K562 (cell line): Measurements from ENCODE around the gene CSNK1A1. TPM values are rescaled to one million over a fixed set of nuclear protein-coding genes. Genes with fewer than 3 reads are reported as not detected.

Experiments
- BRF1 ChIP-seq: IDR thresholded peaks from 3 replicates; pipeline ENCODE4 v1.6.1; 2011; ENCODE audit warnings: borderline replicate concordance, mild to moderate bottlenecking; ENCODE audit not compliant: insufficient read length; ENCODE audit errors: extremely low read depth
- CHCHD3 ChIP-seq: fragments of 250-450 bp; sonication (Bioruptor Pico); IDR thresholded peaks from 2 replicates; pipeline ENCODE4 v2.1.2; 2022; ENCODE audit warnings: mild to moderate bottlenecking
- CHD2 ChIP-seq: IDR thresholded peaks from 2 replicates; pipeline ENCODE4 v1.6.1; 2011; ENCODE audit warnings: low read depth, low read length
- EGR1 ChIP-seq: fragments of 450-650 bp; conservative IDR thresholded peaks from 2 replicates; pipeline ENCODE4 v1.6.1; 2017; ENCODE audit warnings: mild to moderate bottlenecking
- EWSR1 ChIP-seq: fragments of 450-650 bp; IDR thresholded peaks from 2 replicates; pipeline ENCODE4 v1.6.1; 2018; ENCODE audit warnings: borderline replicate concordance, mild to moderate bottlenecking, low read depth, moderate library complexity; ENCODE audit not compliant: partially characterized antibody
- HCFC1 ChIP-seq: IDR thresholded peaks from 2 replicates; pipeline ENCODE4 v1.6.1; 2012; ENCODE audit warnings: low read depth, low read length, improper control_type of control experiment
- IRF9 ChIP-seq: fragments of 450-650 bp; IDR thresholded peaks from 2 replicates; pipeline ENCODE4 v1.6.1; 2016; ENCODE audit warnings: missing biosample characterization, missing genetic modification characterization
- KHSRP ChIP-seq: fragments of 450-650 bp; IDR thresholded peaks from 2 replicates; pipeline ENCODE4 v1.6.1; 2017
- POLR2A ChIP-seq: fragments of 450-650 bp; conservative IDR thresholded peaks from 2 replicates; pipeline ENCODE4 v1.6.1; 2016
- PURB ChIP-seq: sonication (generic); formaldehyde crosslinking; IDR thresholded peaks from 2 replicates; pipeline ENCODE4 v1.9.0; 2021; ENCODE audit warnings: low read depth, mild to moderate bottlenecking, missing genetic modification reagents
- SIN3A ChIP-seq, 2 experiments: fragments of 150-350 bp in 1 of 2; IDR thresholded peaks; 2 replicates each; pipeline ENCODE4 v1.6.1; 2011 to 2016; ENCODE audit warnings: borderline replicate concordance in 2 of 2, low read depth in 2 of 2, low read length in 2 of 2, mild to moderate bottlenecking in 2 of 2, moderate library complexity in 2 of 2; ENCODE audit not compliant: control insufficient read depth in 1 of 2
- SLC30A9 ChIP-seq: fragments of 250-450 bp; sonication (Bioruptor Pico); IDR thresholded peaks from 2 replicates; pipeline ENCODE4 v1.8.0; 2022; ENCODE audit warnings: mild to moderate bottlenecking, moderate library complexity
- SMAD3 ChIP-seq: fragments of 450-650 bp; formaldehyde crosslinking; conservative IDR thresholded peaks from 2 replicates; pipeline ENCODE4 v1.4.0; 2020; ENCODE audit warnings: mild to moderate bottlenecking
- SRF ChIP-seq, 2 experiments: fragments of 250-450, 450-650 bp in 1 of 2; sonication (Bioruptor Pico) in 1 of 2; sonication (generic) in 1 of 2; formaldehyde crosslinking; IDR thresholded peaks; 2 replicates each; pipeline versions ENCODE4 v1.5.0 to v1.5.1; 2020 to 2022; ENCODE audit warnings: mild to moderate bottlenecking in 1 of 2, missing genetic modification reagents in 1 of 2
- SRSF9 ChIP-seq: fragments of 200-400 bp; formaldehyde crosslinking; IDR thresholded peaks from 2 replicates; pipeline ENCODE4 v1.6.1; 2017; ENCODE audit warnings: low read depth, low read length, borderline replicate concordance
- STAT5A ChIP-seq: IDR thresholded peaks from 2 replicates; pipeline ENCODE4 v1.6.1; 2012; ENCODE audit warnings: low read length, inconsistent platforms, borderline replicate concordance
- SUPT5H ChIP-seq: fragments of 450-650 bp; IDR thresholded peaks from 2 replicates; pipeline ENCODE4 v1.6.1; 2016
- TEAD1 ChIP-seq, 2 experiments: fragments of 450-650 bp in 1 of 2; sonication (generic) in 1 of 2; formaldehyde crosslinking; IDR thresholded peaks; 2 replicates each; pipeline versions ENCODE4 v1.4.0 to v1.8.0; 2020 to 2022; ENCODE audit warnings: mild to moderate bottlenecking in 2 of 2, missing genetic modification reagents in 1 of 2
- ZFP91 ChIP-seq: sonication (generic); formaldehyde crosslinking; IDR thresholded peaks from 2 replicates; pipeline ENCODE4 v1.8.0; 2022; ENCODE audit warnings: mild to moderate bottlenecking, missing genetic modification reagents
- ZNF134 ChIP-seq: fragments of 250-450 bp; sonication (Bioruptor Pico); conservative IDR thresholded peaks from 2 replicates; pipeline ENCODE4 v1.4.0; 2020
- ZNF224 ChIP-seq: sonication (generic); formaldehyde crosslinking; IDR thresholded peaks from 2 replicates; pipeline ENCODE4 v1.8.0; 2022; ENCODE audit warnings: mild to moderate bottlenecking, missing genetic modification reagents
- polyA plus RNA-seq, 8 experiments: library from polyadenylated mRNA; depleted of rRNA in 4 of 8; stranded (reverse) in 5 of 8; unstranded in 3 of 8; fragments of >200 nt; fragmentation: Nextera tagmentation in 2 of 8; fragmentation: Illumina TruSeq in 1 of 8; extraction: Ambion mirVana in 2 of 8; extraction: Trizol in 1 of 8; gene quantifications; 2 replicates each; pipeline versions ENCODE4 v1.2.1 to v1.2.3, GENCODE V29; 2011 to 2014; ENCODE audit warnings: inconsistent platforms in 1 of 8, missing spikeins in 1 of 8
- total RNA-seq, 7 experiments: library from RNA; depleted of rRNA in 6 of 7; stranded (reverse); fragments of >200 nt in 6 of 7; fragmentation: Illumina TruSeq in 2 of 7; extraction: Trizol in 2 of 7; gene quantifications; 2 replicates each; pipeline versions ENCODE4 v1.2.1 to v1.2.3, GENCODE V29; 2011 to 2021; ENCODE audit warnings: low replicate concordance in 1 of 7
- TF ChIP-seq, protein P1 (sequence below), 2 experiments: fragments of 450-650 bp; IDR thresholded peaks; 2 replicates each; pipeline ENCODE4 v1.6.1; 2018; ENCODE audit warnings: mild to moderate bottlenecking in 2 of 2, low read depth in 1 of 2; ENCODE audit not compliant: partially characterized antibody in 2 of 2

CSNK1A1 gene
- total and polyA plus RNA-seq, 9 of the 15 experiments (the other 6 are each of a cell fraction or from before 2014, with no cell fraction given) = 49.1 to 196 (median 154) TPM

- TF ChIP-seq ZFP91 (CRISPR knock-in tag) (no peak), SRSF9 (no peak), KHSRP (peak; percentile 67; the same call in 1 of the 2 replicates), SUPT5H (peak; percentile 47; the same call in 1 of the 2 replicates), SLC30A9 (CRISPR knock-in tag) (no peak), ZNF134 (CRISPR knock-in tag) (no peak), BRF1 (no peak), PURB (CRISPR knock-in tag) (no peak), CHCHD3 (CRISPR knock-in tag) (no peak), IRF9 (peak; percentile 51; the same call in 1 of the 2 replicates), STAT5A (peak; percentile 92), POLR2A (no peak; the same call in 1 of the 2 replicates), EGR1 (peak; percentile 26; the same call in 1 of the 2 replicates), EWSR1 (no peak), CHD2 (no peak), HCFC1 (no peak), SMAD3 (CRISPR knock-in tag) (0 out of 2 replicates have a peak, but pooled peaks have one; percentile 36), SIN3A (IDR thresholded peaks at IDR 0.05; ENCODE audit: borderline replicate concordance in 2 of 2, control insufficient read depth in 1 of 2, low read depth in 2 of 2, low read length in 2 of 2) (no peak), ZNF224 (CRISPR knock-in tag) (no peak), SRF (CRISPR knock-in tag; IDR thresholded peaks at IDR 0.05) (no peak), TEAD1 (CRISPR knock-in tag; IDR thresholded peaks at IDR 0.05) (0 out of 4 replicates have a peak, but pooled peaks of 1 of the 2 experiments have one; percentile 61)
- TF ChIP-seq, protein P1, sequence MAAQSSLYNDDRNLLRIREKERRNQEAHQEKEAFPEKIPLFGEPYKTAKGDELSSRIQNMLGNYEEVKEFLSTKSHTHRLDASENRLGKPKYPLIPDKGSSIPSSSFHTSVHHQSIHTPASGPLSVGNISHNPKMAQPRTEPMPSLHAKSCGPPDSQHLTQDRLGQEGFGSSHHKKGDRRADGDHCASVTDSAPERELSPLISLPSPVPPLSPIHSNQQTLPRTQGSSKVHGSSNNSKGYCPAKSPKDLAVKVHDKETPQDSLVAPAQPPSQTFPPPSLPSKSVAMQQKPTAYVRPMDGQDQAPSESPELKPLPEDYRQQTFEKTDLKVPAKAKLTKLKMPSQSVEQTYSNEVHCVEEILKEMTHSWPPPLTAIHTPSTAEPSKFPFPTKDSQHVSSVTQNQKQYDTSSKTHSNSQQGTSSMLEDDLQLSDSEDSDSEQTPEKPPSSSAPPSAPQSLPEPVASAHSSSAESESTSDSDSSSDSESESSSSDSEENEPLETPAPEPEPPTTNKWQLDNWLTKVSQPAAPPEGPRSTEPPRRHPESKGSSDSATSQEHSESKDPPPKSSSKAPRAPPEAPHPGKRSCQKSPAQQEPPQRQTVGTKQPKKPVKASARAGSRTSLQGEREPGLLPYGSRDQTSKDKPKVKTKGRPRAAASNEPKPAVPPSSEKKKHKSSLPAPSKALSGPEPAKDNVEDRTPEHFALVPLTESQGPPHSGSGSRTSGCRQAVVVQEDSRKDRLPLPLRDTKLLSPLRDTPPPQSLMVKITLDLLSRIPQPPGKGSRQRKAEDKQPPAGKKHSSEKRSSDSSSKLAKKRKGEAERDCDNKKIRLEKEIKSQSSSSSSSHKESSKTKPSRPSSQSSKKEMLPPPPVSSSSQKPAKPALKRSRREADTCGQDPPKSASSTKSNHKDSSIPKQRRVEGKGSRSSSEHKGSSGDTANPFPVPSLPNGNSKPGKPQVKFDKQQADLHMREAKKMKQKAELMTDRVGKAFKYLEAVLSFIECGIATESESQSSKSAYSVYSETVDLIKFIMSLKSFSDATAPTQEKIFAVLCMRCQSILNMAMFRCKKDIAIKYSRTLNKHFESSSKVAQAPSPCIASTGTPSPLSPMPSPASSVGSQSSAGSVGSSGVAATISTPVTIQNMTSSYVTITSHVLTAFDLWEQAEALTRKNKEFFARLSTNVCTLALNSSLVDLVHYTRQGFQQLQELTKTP (IDR thresholded peaks at IDR 0.05; ENCODE audit: low read depth in 1 of 2, partially characterized antibody in 2 of 2) = peak; percentile 69 to 82
Measured at GRCh38 chr5:149456597-149457392, 94.4 kb downstream of the CSNK1A1 start (continued).
